OCI-LY3 (cell line): ENCODE results near the gene ATP6V0A1.

Experiments used
- H2AFZ ChIP-seq: fragments of 200-600, 300-600 bp; shearing (Covaris generic); 2 replicates; pipeline ENCODE4 v1.6.0; 2014; ENCODE audit warnings: antibody characterized with exemption, low read depth, low read length
- H3K27ac ChIP-seq: fragments of 200-600, 300-600 bp; sonication (generic); 2 replicates; pipeline ENCODE4 v1.5.1; 2014; ENCODE audit warnings: mild to moderate bottlenecking, low read length, moderate library complexity, mixed read lengths
- H3K27me3 ChIP-seq: fragments of 200-600, 300-600 bp; sonication (generic); 2 replicates; pipeline ENCODE4 v1.6.1; 2014; ENCODE audit warnings: low read depth, low read length, mixed read lengths
- H3K36me3 ChIP-seq: fragments of 200-600, 300-600 bp; sonication (generic); replicated peaks from 2 replicates; pipeline ENCODE3; 2014; ENCODE audit warnings: low read depth, low read length, mixed read lengths
- H3K4me1 ChIP-seq: fragments of 300-600, 200-600 bp; sonication (generic); 2 replicates; pipeline ENCODE4 v1.6.1; 2014; ENCODE audit warnings: low read length, mixed read lengths
- H3K4me2 ChIP-seq: fragments of 200-600, 300-600 bp; sonication (generic); 2 replicates; pipeline ENCODE4 v1.6.1; 2014; ENCODE audit warnings: low read length, mixed read lengths
- H3K4me3 ChIP-seq: fragments of 300-600, 200-600 bp; sonication (generic); 2 replicates; pipeline ENCODE4 v1.5.1; 2014; ENCODE audit warnings: antibody characterized with exemption, mild to moderate bottlenecking, low read length, moderate library complexity
- H3K79me2 ChIP-seq: fragments of 300-600, 200-600 bp; shearing (Covaris generic); 2 replicates; pipeline ENCODE4 v1.6.1; 2014; ENCODE audit warnings: mild to moderate bottlenecking, low read length, mixed read lengths
- H3K9ac ChIP-seq: fragments of 300-600, 200-600 bp; shearing (Covaris generic); 2 replicates; pipeline ENCODE4 v1.6.0; 2014; ENCODE audit warnings: mild to moderate bottlenecking, low read length, moderate library complexity
- H3K9me3 ChIP-seq: fragments of 200-600, 300-600 bp; shearing (Covaris generic); 2 replicates; pipeline ENCODE4 v1.6.1; 2014; ENCODE audit warnings: low read length, mixed read lengths; ENCODE audit not compliant: insufficient read depth
- H4K20me1 ChIP-seq: fragments of 200-600, 300-600 bp; sonication (generic); 2 replicates; pipeline ENCODE4 v1.6.1; 2016; ENCODE audit warnings: low read length, mixed read lengths; ENCODE audit not compliant: insufficient read depth
- CTCF ChIP-seq: fragments of 200-600, 300-600 bp; sonication (generic); IDR thresholded peaks from 2 replicates; pipeline ENCODE4 v1.5.1; 2014; ENCODE audit warnings: antibody characterized with exemption, low read length, low read depth
- EZH2phosphoT487 ChIP-seq: fragments of 200-600 bp; shearing (Covaris generic); IDR thresholded peaks from 2 replicates; pipeline ENCODE4 v1.6.1; 2018; ENCODE audit warnings: antibody characterized with exemption, mixed run types, low read depth

The ATP6V0A1 gene

GRCh38 chr17:42485680-42486079 lies 27.0 kb downstream of the ATP6V0A1 start:
- H3K4me2 ChIP-seq: no peak overlapping the region
- H3K4me3 ChIP-seq: no peak overlapping the region
- H3K4me1 ChIP-seq: no peaks in the 10 kb centered on the region
- H2AFZ ChIP-seq: no peak overlapping the region
- no peak overlapping the region for H3K9ac ChIP-seq
- H4K20me1 ChIP-seq: no peaks in the 10 kb centered on the region
- H3K27me3 ChIP-seq: no peaks in the 10 kb centered on the region
- no peak overlapping the region for H3K27ac ChIP-seq
- H3K36me3 ChIP-seq: peaks cover 49% of the 10 kb centered on the region
- no peaks in the 10 kb centered on the region for H3K79me2 ChIP-seq
- H3K9me3 ChIP-seq: no peaks in the 10 kb centered on the region
- TF ChIP-seq CTCF (no peak), EZH2phosphoT487 (no peak)

- no peak overlapping the region for H2AFZ ChIP-seq
- no peak overlapping the region for H3K4me3 ChIP-seq
- H3K4me2 ChIP-seq: no peak overlapping the region
- H3K27ac ChIP-seq: no peak overlapping the region
- H3K9me3 ChIP-seq: no peaks in the 10 kb centered on the region
- no peaks in the 10 kb centered on the region for H4K20me1 ChIP-seq
- H3K9ac ChIP-seq: no peak overlapping the region
- H3K36me3 ChIP-seq: peaks cover 50% of the 10 kb centered on the region
- H3K4me1 ChIP-seq: no peaks in the 10 kb centered on the region
- TF ChIP-seq EZH2phosphoT487 (no peak), CTCF (no peak)
- no peaks in the 10 kb centered on the region for H3K79me2 ChIP-seq
- H3K27me3 ChIP-seq: no peaks in the 10 kb centered on the region
These were observed 29.4 kb downstream of the ATP6V0A1 start for GRCh38 chr17:42488032-42488431.

GRCh38 chr17:42493319-42493718 lies 34.6 kb downstream of the ATP6V0A1 start:
- H3K36me3 ChIP-seq: peaks cover 38% of the 10 kb centered on the region
- no peaks in the 10 kb centered on the region for H3K4me1 ChIP-seq
- no peak overlapping the region for H3K27ac ChIP-seq
- no peak overlapping the region for H2AFZ ChIP-seq
- H3K4me2 ChIP-seq: no peak overlapping the region
- no peaks in the 10 kb centered on the region for H3K27me3 ChIP-seq
- no peak for TF ChIP-seq CTCF
- TF ChIP-seq EZH2phosphoT487: no peak
- H3K4me3 ChIP-seq: no peak overlapping the region
- no peak overlapping the region for H3K9ac ChIP-seq
- no peaks in the 10 kb centered on the region for H4K20me1 ChIP-seq
- H3K9me3 ChIP-seq: no peaks in the 10 kb centered on the region
- no peaks in the 10 kb centered on the region for H3K79me2 ChIP-seq

- Histone ChIP-seq H3K4me3 (no peak overlapping the region), H4K20me1 (no peaks in the 10 kb centered on the region)
These were observed 36.0 kb downstream of the ATP6V0A1 start for GRCh38 chr17:42494673-42495072.

More at GRCh38 chr17:42494673-42495072, 36.0 kb downstream of the ATP6V0A1 start:
- Histone ChIP-seq H3K36me3 (peaks cover 34% of the 10 kb centered on the region), H3K27me3 (no peaks in the 10 kb centered on the region), H3K4me2 (no peak overlapping the region), H3K27ac (no peak overlapping the region), H3K4me1 (no peaks in the 10 kb centered on the region), H3K79me2 (no peaks in the 10 kb centered on the region), H2AFZ (no peak overlapping the region), H3K9me3 (no peaks in the 10 kb centered on the region), H3K9ac (no peak overlapping the region)
- TF ChIP-seq CTCF (no peak), EZH2phosphoT487 (no peak)
